Osteoblast (primary cell): ENCODE measurements around the gene RTTN. TPM values are rescaled to one million over a fixed set of nuclear protein-coding genes. Genes with fewer than 3 reads are reported as not detected.

Experiments
- DNase-seq: peaks from one replicate; pipeline ENCODE4 v3.0.0; 2011; ENCODE audit warnings: low spot score, mixed read lengths; ENCODE audit not compliant: insufficient read length; ENCODE audit errors: missing footprints
- H2AFZ ChIP-seq: 2 replicates; pipeline ENCODE4 v1.6.0; 2011; ENCODE audit warnings: mild to moderate bottlenecking, low read length
- H3K27ac ChIP-seq: 2 replicates; pipeline ENCODE4 v1.5.1; 2011; ENCODE audit warnings: mild to moderate bottlenecking, low read depth, low read length, moderate library complexity
- H3K27me3 ChIP-seq: 2 replicates; pipeline ENCODE4 v1.6.0; 2012; ENCODE audit warnings: mild to moderate bottlenecking, control low read depth, inconsistent platforms, low read length, moderate library complexity; ENCODE audit not compliant: insufficient read depth
- H3K36me3 ChIP-seq: 2 replicates; pipeline ENCODE4 v1.5.1; 2011; ENCODE audit warnings: mild to moderate bottlenecking, low read length, control low read depth, moderate library complexity; ENCODE audit not compliant: insufficient read depth
- H3K4me1 ChIP-seq: 2 replicates; pipeline ENCODE4 v1.5.1; 2011; ENCODE audit warnings: mild to moderate bottlenecking, low read length, control low read depth, moderate library complexity; ENCODE audit not compliant: insufficient read depth
- H3K4me2 ChIP-seq: 2 replicates; pipeline ENCODE4 v1.6.0; 2011; ENCODE audit warnings: mild to moderate bottlenecking, low read length; ENCODE audit not compliant: insufficient read depth
- H3K4me3 ChIP-seq: fragments of 200-600 bp; sonication (generic); 3 replicates; pipeline ENCODE4 v1.5.1; 2012; ENCODE audit warnings: mild to moderate bottlenecking, low read length, inconsistent platforms; ENCODE audit not compliant: insufficient read depth
- H3K79me2 ChIP-seq: 2 replicates; pipeline ENCODE4 v1.6.0; 2012; ENCODE audit warnings: mild to moderate bottlenecking, low read length, control low read depth, inconsistent platforms; ENCODE audit not compliant: insufficient read depth
- H3K9me3 ChIP-seq: 2 replicates; pipeline ENCODE4 v1.5.1; 2011; ENCODE audit warnings: low read depth, low read length, control low read depth
- H4K20me1 ChIP-seq: 2 replicates; pipeline ENCODE4 v1.6.0; 2012; ENCODE audit warnings: mild to moderate bottlenecking, low read length, control low read depth; ENCODE audit not compliant: insufficient read depth
- total RNA-seq: library from RNA; depleted of rRNA; stranded (reverse); fragments of >200 nt; gene quantifications from 2 replicates; pipeline ENCODE4 v1.2.3, GENCODE V29; 2012
- TF ChIP-seq, protein P1 (sequence below): IDR thresholded peaks from 2 replicates; pipeline ENCODE4 v1.5.1; 2011; ENCODE audit warnings: mild to moderate bottlenecking, low read depth, low read length, moderate library complexity; ENCODE audit errors: extremely low read depth

The RTTN gene
- total RNA-seq, 1 donor, result 11.2 TPM

DNA sequence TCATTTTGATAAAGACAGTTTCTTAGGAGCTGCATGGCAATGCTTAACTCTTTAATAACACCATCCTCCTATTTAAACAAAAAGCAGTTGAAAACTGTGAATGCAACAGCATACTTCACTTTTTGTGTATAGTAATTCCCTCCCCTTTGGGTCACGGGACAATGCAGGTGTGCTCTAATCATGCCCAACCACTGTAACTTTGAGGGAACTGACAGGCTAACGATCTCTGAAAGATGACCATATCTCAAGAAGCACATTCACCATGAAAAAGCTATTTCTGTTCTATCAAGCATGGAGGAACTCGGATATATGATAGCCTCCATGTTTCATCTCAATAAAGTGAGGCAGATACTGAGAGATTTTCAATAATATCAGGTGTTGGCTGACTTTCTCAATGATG lies 176.8 kb downstream of the RTTN start:
- Histone ChIP-seq H3K4me1 (no peaks in the 10 kb centered on the region), H2AFZ (no peak overlapping the region), H3K9me3 (no peaks in the 10 kb centered on the region)

DNA sequence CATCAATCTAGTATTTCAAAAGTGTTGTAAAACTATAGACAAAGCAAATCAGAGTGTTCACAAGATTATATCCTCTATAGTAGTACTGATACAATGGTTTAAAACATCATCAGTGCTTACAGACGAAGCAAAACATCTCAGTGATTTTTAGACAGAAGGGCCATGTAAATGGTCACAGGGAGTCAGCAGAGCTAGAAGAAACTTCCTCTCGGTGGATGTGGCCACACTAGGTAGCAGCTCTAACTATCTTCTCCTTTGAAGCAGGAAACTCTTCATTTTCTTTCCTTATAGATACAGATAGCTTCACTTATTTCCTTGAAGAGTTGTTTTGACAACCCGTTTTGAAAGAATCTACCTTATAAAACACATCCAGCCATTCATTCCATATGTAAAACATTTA lies 177.4 kb downstream of the RTTN start:
- no peak for DNase-seq
- H3K27me3 ChIP-seq, result no peaks in the 10 kb centered on the region
- no peak overlapping the region for H3K4me2 ChIP-seq
- H3K27ac ChIP-seq, result no peak overlapping the region
- no peaks in the 10 kb centered on the region for H3K9me3 ChIP-seq
- no peaks in the 10 kb centered on the region for H3K79me2 ChIP-seq
- H3K4me1 ChIP-seq, result no peaks in the 10 kb centered on the region
- TF ChIP-seq, protein P1, sequence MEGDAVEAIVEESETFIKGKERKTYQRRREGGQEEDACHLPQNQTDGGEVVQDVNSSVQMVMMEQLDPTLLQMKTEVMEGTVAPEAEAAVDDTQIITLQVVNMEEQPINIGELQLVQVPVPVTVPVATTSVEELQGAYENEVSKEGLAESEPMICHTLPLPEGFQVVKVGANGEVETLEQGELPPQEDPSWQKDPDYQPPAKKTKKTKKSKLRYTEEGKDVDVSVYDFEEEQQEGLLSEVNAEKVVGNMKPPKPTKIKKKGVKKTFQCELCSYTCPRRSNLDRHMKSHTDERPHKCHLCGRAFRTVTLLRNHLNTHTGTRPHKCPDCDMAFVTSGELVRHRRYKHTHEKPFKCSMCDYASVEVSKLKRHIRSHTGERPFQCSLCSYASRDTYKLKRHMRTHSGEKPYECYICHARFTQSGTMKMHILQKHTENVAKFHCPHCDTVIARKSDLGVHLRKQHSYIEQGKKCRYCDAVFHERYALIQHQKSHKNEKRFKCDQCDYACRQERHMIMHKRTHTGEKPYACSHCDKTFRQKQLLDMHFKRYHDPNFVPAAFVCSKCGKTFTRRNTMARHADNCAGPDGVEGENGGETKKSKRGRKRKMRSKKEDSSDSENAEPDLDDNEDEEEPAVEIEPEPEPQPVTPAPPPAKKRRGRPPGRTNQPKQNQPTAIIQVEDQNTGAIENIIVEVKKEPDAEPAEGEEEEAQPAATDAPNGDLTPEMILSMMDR, result no peak
- H3K4me3 ChIP-seq, result no peak overlapping the region
- no peaks in the 10 kb centered on the region for H4K20me1 ChIP-seq
- no peaks in the 10 kb centered on the region for H3K36me3 ChIP-seq
- no peak overlapping the region for H2AFZ ChIP-seq

More for the DNA sequence above, 176.8 kb downstream of the RTTN start:
- Histone ChIP-seq H4K20me1 (no peaks in the 10 kb centered on the region), H3K4me3 (no peak overlapping the region), H3K4me2 (no peak overlapping the region), H3K36me3 (no peaks in the 10 kb centered on the region), H3K27me3 (no peaks in the 10 kb centered on the region), H3K27ac (no peak overlapping the region), H3K79me2 (no peaks in the 10 kb centered on the region)
- TF ChIP-seq, protein P1, result no peak
- DNase-seq, result no peak

DNA sequence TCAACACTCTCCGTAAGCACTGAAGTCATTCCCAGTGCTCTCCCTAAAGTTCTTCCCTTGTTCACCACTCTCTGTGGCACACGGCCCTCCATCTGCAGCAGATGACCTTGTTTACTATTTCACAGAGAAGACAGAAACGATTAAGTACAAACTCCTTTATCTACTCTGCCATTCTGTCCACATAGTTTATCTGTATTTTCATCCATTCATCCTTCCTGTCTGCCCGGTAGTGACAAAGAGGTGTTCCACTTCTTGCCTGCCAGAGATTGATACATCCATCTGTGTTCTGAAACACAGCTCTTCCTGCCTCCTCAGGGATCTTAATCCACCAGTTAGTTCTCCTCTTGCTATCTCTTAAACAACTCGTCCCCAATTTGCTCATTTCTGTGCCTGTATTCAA lies 179.9 kb downstream of the RTTN start:
- H3K27ac ChIP-seq, result no peak overlapping the region
- no peaks in the 10 kb centered on the region for H4K20me1 ChIP-seq
- no peaks in the 10 kb centered on the region for H3K27me3 ChIP-seq
- H3K4me3 ChIP-seq, result no peak overlapping the region
- no peak for DNase-seq
- no peak overlapping the region for H3K4me2 ChIP-seq
- no peak overlapping the region for H2AFZ ChIP-seq
- no peaks in the 10 kb centered on the region for H3K9me3 ChIP-seq
- H3K4me1 ChIP-seq, result no peaks in the 10 kb centered on the region
- no peaks in the 10 kb centered on the region for H3K36me3 ChIP-seq
- TF ChIP-seq, protein P1, result no peak
- H3K79me2 ChIP-seq, result no peaks in the 10 kb centered on the region

DNA sequence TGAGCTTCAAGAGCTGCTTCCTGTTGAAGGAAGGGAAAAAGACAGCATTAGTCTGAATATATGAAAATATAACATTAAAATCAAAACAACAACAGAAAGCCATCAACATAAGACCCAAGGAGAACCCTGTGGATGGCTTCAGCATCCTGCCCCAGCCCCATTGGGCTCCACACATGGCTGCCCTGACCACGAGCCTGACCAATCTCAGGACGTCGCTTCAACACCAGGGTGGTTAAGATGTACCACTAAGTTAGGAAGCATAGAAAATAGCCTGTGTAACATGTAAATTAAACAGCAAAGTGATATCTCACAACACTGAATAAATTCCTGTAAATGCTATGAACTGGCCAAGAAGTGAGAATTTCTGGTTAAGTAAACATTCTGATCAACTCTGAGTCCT lies 180.7 kb downstream of the RTTN start:
- H3K9me3 ChIP-seq, result no peaks in the 10 kb centered on the region
- no peak overlapping the region for H3K27ac ChIP-seq
- no peak for DNase-seq
- H2AFZ ChIP-seq, result no peak overlapping the region
- TF ChIP-seq, protein P1, result no peak
- no peak overlapping the region for H3K4me2 ChIP-seq
- no peak overlapping the region for H3K4me3 ChIP-seq
- no peaks in the 10 kb centered on the region for H3K4me1 ChIP-seq
- H3K27me3 ChIP-seq, result no peaks in the 10 kb centered on the region
- H3K36me3 ChIP-seq, result peaks cover 6% of the 10 kb centered on the region
- no peaks in the 10 kb centered on the region for H4K20me1 ChIP-seq
- no peaks in the 10 kb centered on the region for H3K79me2 ChIP-seq
